H9 (cell line): ENCODE measurements around the gene OPHN1. TPM values are rescaled to one million over a fixed set of nuclear protein-coding genes. Genes with fewer than 3 reads are reported as not detected.

Experiments used
- DNase-seq: peaks from one replicate; pipeline ENCODE4 v3.0.0-alpha.2; 2017
- H2AFZ ChIP-seq: one replicate; pipeline ENCODE4 v1.6.1; 2013; ENCODE audit warnings: mild to moderate bottlenecking, low read length, control low read depth, moderate library complexity
- H2AK5ac ChIP-seq: 2 replicates; pipeline ENCODE4 v1.6.1; 2013; ENCODE audit warnings: low read length, control low read depth, mixed read lengths; ENCODE audit not compliant: insufficient read length
- H2BK120ac ChIP-seq: one replicate; pipeline ENCODE4 v1.6.1; 2013; ENCODE audit warnings: low read depth, mild to moderate bottlenecking, low read length, control low read depth, inconsistent platforms; ENCODE audit not compliant: poor library complexity, severe bottlenecking
- H2BK12ac ChIP-seq: 2 replicates; pipeline ENCODE4 v1.6.1; 2013; ENCODE audit warnings: low read length, control low read depth, mixed read lengths, low read depth; ENCODE audit not compliant: insufficient read length
- H2BK15ac ChIP-seq: 2 replicates; pipeline ENCODE4 v1.6.1; 2013; ENCODE audit warnings: low read depth, low read length, control low read depth
- H2BK20ac ChIP-seq: one replicate; pipeline ENCODE4 v1.6.1; 2013; ENCODE audit warnings: low read depth, mild to moderate bottlenecking, low read length, control low read depth, inconsistent platforms; ENCODE audit not compliant: poor library complexity, severe bottlenecking
- H2BK5ac ChIP-seq: 2 replicates; pipeline ENCODE4 v1.6.1; 2013; ENCODE audit warnings: low read length, control low read depth, mixed read lengths; ENCODE audit not compliant: insufficient read length
- H3K14ac ChIP-seq: 2 replicates; pipeline ENCODE4 v1.6.1; 2013; ENCODE audit warnings: low read length, control low read depth; ENCODE audit not compliant: insufficient read depth
- H3K18ac ChIP-seq: 2 replicates; pipeline ENCODE4 v1.6.1; 2013; ENCODE audit warnings: low read depth, mild to moderate bottlenecking, mixed read lengths, low read length, control low read depth; ENCODE audit not compliant: insufficient read length
- H3K23ac ChIP-seq: 2 replicates; pipeline ENCODE4 v1.6.1; 2013; ENCODE audit warnings: low read length, control low read depth, mixed read lengths, low read depth; ENCODE audit not compliant: insufficient read length
- H3K23me2 ChIP-seq: 2 replicates; pipeline ENCODE4 v1.6.1; 2013; ENCODE audit warnings: low read depth, mild to moderate bottlenecking, mixed read lengths, low read length, control low read depth; ENCODE audit not compliant: insufficient read length, poor library complexity, severe bottlenecking
- H3K27ac ChIP-seq: 2 replicates; pipeline ENCODE4 v1.5.1; 2013; ENCODE audit warnings: low read length, control low read depth, mixed read lengths, low read depth; ENCODE audit not compliant: insufficient read length
- H3K27me3 ChIP-seq: 2 replicates; pipeline ENCODE4 v1.6.1; 2013; ENCODE audit warnings: low read length, control low read depth, inconsistent platforms; ENCODE audit not compliant: insufficient read depth
- H3K4ac ChIP-seq: 2 replicates; pipeline ENCODE4 v1.6.1; 2013; ENCODE audit warnings: low read depth, mild to moderate bottlenecking, control low read depth, inconsistent platforms, low read length, moderate library complexity
- H3K4me1 ChIP-seq: 2 replicates; pipeline ENCODE4 v1.6.1; 2013; ENCODE audit warnings: low read length, control low read depth, inconsistent platforms; ENCODE audit not compliant: insufficient read depth
- H3K4me2 ChIP-seq: 2 replicates; pipeline ENCODE4 v1.6.1; 2013; ENCODE audit warnings: low read length, control low read depth, mixed read lengths; ENCODE audit not compliant: insufficient read length, insufficient read depth
- H3K56ac ChIP-seq: 2 replicates; pipeline ENCODE4 v1.6.1; 2013; ENCODE audit warnings: low read depth, mild to moderate bottlenecking, mixed read lengths, low read length, control low read depth; ENCODE audit not compliant: insufficient read length
- H3K79me1 ChIP-seq: 2 replicates; pipeline ENCODE4 v1.6.1; 2013; ENCODE audit warnings: low read depth, mild to moderate bottlenecking, moderate library complexity, low read length, control low read depth, inconsistent platforms; ENCODE audit not compliant: insufficient read depth, poor library complexity, severe bottlenecking
- H3K79me2 ChIP-seq: 2 replicates; pipeline ENCODE4 v1.6.1; 2013; ENCODE audit warnings: low read length, control low read depth, inconsistent platforms; ENCODE audit not compliant: insufficient read depth
- H3K9ac ChIP-seq: 2 replicates; pipeline ENCODE4 v1.6.1; 2013; ENCODE audit warnings: low read length, control low read depth, mixed read lengths; ENCODE audit not compliant: insufficient read length; ENCODE audit errors: extremely low read depth
- H3K9me3 ChIP-seq: one replicate; pipeline ENCODE4 v1.6.1; 2013; ENCODE audit warnings: low read depth, low read length, inconsistent platforms; ENCODE audit not compliant: control insufficient read depth
- H3T11ph ChIP-seq: one replicate; pipeline ENCODE4 v1.6.1; 2013; ENCODE audit warnings: mild to moderate bottlenecking, low read length, control low read depth, inconsistent platforms
- H4K20me1 ChIP-seq: one replicate; pipeline ENCODE4 v1.6.1; 2013; ENCODE audit not compliant: control insufficient read depth, insufficient read length, insufficient read depth
- H4K5ac ChIP-seq: 2 replicates; pipeline ENCODE4 v1.6.1; 2013; ENCODE audit warnings: low read depth, mild to moderate bottlenecking, mixed read lengths, low read length, control low read depth; ENCODE audit not compliant: insufficient read length
- H4K8ac ChIP-seq: replicated peaks from 2 replicates; pipeline ENCODE4 v1.6.1; 2013; ENCODE audit warnings: low read length, control low read depth, mixed read lengths, low read depth; ENCODE audit not compliant: insufficient read length
- H4K91ac ChIP-seq: 2 replicates; pipeline ENCODE4 v1.6.1; 2013; ENCODE audit warnings: low read depth, mild to moderate bottlenecking, moderate library complexity, mixed read lengths, low read length, control low read depth; ENCODE audit not compliant: insufficient read length
- H3K27ac Mint-ChIP-seq, 3 experiments: 2 replicates in 2 of 3; 3 replicates in 1 of 3; pipeline ENCODE4 v1.8.0; 2020 to 2021; ENCODE audit warnings: mixed read lengths in 3 of 3, mild to moderate bottlenecking in 1 of 3, moderate library complexity in 1 of 3
- H3K27me3 Mint-ChIP-seq: 2 replicates; pipeline ENCODE4 v1.8.0; 2021; ENCODE audit warnings: low read depth, mild to moderate bottlenecking, moderate library complexity, mixed read lengths
- H3K36me3 Mint-ChIP-seq, 3 experiments: 2 replicates in 2 of 3; 3 replicates in 1 of 3; pipeline ENCODE4 v1.8.0; 2020 to 2021; ENCODE audit warnings: low read depth in 3 of 3, mixed read lengths in 3 of 3; ENCODE audit not compliant: insufficient read depth in 1 of 3
- H3K4me1 Mint-ChIP-seq, 2 experiments: 2 replicates each; pipeline ENCODE4 v1.8.0; 2020; ENCODE audit warnings: mixed read lengths in 2 of 2
- H3K4me3 Mint-ChIP-seq, 2 experiments: 2 replicates in 1 of 2; 3 replicates in 1 of 2; pipeline ENCODE4 v1.8.0; 2020 to 2021; ENCODE audit warnings: mild to moderate bottlenecking in 2 of 2, mixed read lengths in 2 of 2, moderate library complexity in 1 of 2
- H3K9me3 Mint-ChIP-seq, 2 experiments: 2 replicates in 1 of 2; 3 replicates in 1 of 2; pipeline ENCODE4 v1.8.0; 2020; ENCODE audit warnings: mild to moderate bottlenecking in 2 of 2, mixed read lengths in 2 of 2, moderate library complexity in 1 of 2
- WGBS: extraction: QIAGEN DNeasy Blood & Tissue Kit; methylation state at CpG from one replicate; pipeline ENCODE4 v1.1.7; 2013; ENCODE audit warnings: missing lambda C conversion rate, low lambda C conversion rate, mixed read lengths; ENCODE audit not compliant: insufficient read length; ENCODE audit errors: extremely low coverage; 5-methylcytosine and 5-hydroxymethylcytosine counted together
- total RNA-seq: library from RNA; stranded (reverse); gene quantifications from 2 replicates; pipeline ENCODE4 v1.2.1, GENCODE V29; 2021
- TF ChIP-seq, protein P1 (sequence below): fragments of 200-600 bp; sonication (generic); conservative IDR thresholded peaks from 3 replicates; pipeline ENCODE4 v1.8.0; 2021; ENCODE audit warnings: antibody characterized with exemption, mild to moderate bottlenecking

OPHN1 gene
- total RNA-seq, 1 experiment from 2014 or later, result 1.5 TPM

GRCh38 chrX:68180579-68180978, 252.7 kb downstream of the OPHN1 start:
- H4K8ac ChIP-seq, result no peak overlapping the region
- no peak overlapping the region for H3K27ac ChIP-seq
- no peak for DNase-seq
- TF ChIP-seq, protein P1, sequence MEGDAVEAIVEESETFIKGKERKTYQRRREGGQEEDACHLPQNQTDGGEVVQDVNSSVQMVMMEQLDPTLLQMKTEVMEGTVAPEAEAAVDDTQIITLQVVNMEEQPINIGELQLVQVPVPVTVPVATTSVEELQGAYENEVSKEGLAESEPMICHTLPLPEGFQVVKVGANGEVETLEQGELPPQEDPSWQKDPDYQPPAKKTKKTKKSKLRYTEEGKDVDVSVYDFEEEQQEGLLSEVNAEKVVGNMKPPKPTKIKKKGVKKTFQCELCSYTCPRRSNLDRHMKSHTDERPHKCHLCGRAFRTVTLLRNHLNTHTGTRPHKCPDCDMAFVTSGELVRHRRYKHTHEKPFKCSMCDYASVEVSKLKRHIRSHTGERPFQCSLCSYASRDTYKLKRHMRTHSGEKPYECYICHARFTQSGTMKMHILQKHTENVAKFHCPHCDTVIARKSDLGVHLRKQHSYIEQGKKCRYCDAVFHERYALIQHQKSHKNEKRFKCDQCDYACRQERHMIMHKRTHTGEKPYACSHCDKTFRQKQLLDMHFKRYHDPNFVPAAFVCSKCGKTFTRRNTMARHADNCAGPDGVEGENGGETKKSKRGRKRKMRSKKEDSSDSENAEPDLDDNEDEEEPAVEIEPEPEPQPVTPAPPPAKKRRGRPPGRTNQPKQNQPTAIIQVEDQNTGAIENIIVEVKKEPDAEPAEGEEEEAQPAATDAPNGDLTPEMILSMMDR, result no peak
- H4K5ac ChIP-seq, result no peak overlapping the region
- no peak overlapping the region for H2BK20ac ChIP-seq
- no peak overlapping the region for H3K4ac ChIP-seq
- no peak overlapping the region for H2BK120ac ChIP-seq
- H3K9me3 Mint-ChIP-seq, result peaks cover 51 to 62% of the 10 kb centered on the region in 2 experiments
- no peak overlapping the region for H3K18ac ChIP-seq
- H3K79me2 ChIP-seq, result no peaks in the 10 kb centered on the region
- H3K27me3 Mint-ChIP-seq, result no peaks in the 10 kb centered on the region
- no peak overlapping the region for H2AK5ac ChIP-seq
- H3K36me3 Mint-ChIP-seq, result peaks cover 0 to 8% (median 0%) of the 10 kb centered on the region in 3 experiments; a peak in 2 of 7 replicates
- no peak overlapping the region for H3K23ac ChIP-seq
- H3T11ph ChIP-seq, result no peak overlapping the region
- no peak overlapping the region for H3K9ac ChIP-seq
- H2AFZ ChIP-seq, result no peak overlapping the region
- no peaks in the 10 kb centered on the region for H3K79me1 ChIP-seq
- H3K4me3 Mint-ChIP-seq, result no peak overlapping the region
- H3K27me3 ChIP-seq, result no peaks in the 10 kb centered on the region
- no peaks in the 10 kb centered on the region for H3K4me1 Mint-ChIP-seq
- no peaks in the 10 kb centered on the region for H3K23me2 ChIP-seq
- no peak overlapping the region for H3K27ac Mint-ChIP-seq
- H2BK12ac ChIP-seq, result no peak overlapping the region
- H2BK5ac ChIP-seq, result no peak overlapping the region
- H3K4me2 ChIP-seq, result no peak overlapping the region
- H3K4me1 ChIP-seq, result no peaks in the 10 kb centered on the region
- H4K20me1 ChIP-seq, result no peaks in the 10 kb centered on the region
- H3K9me3 ChIP-seq, result peaks cover 10% of the 10 kb centered on the region
- H2BK15ac ChIP-seq, result no peak overlapping the region
- H4K91ac ChIP-seq, result no peak overlapping the region
- WGBS, result no CpG with 5 or more reads among the region's 2 CpGs
- no peak overlapping the region for H3K14ac ChIP-seq
- H3K56ac ChIP-seq, result no peak overlapping the region
